GM12892 (cell line): ENCODE measurements around the gene LZTS3. TPM values are rescaled to one million over a fixed set of nuclear protein-coding genes. Genes with fewer than 3 reads are reported as not detected.
"Not testable (repeated sequence)": the region's sequence is repeated elsewhere in the genome, so short reads cannot be mapped to it uniquely, and the experiment has no call there.

Experiments
- DNase-seq: peaks from one replicate; pipeline ENCODE4 v3.0.0; 2011; ENCODE audit not compliant: insufficient read length
- FAIRE-seq: peaks from 2 replicates; lab custom pipeline; 2011; peaks lifted over from hg19 to GRCh38; lab: Jason Lieb, UNC
- POLR2A ChIP-seq: IDR thresholded peaks from 2 replicates; pipeline ENCODE4 v1.6.1; 2011; ENCODE audit warnings: low read depth, low read length, control low read depth
- POLR2AphosphoS5 ChIP-seq: IDR thresholded peaks from 2 replicates; pipeline ENCODE4 v1.6.1; 2011; ENCODE audit warnings: low read depth, low read length, control low read depth
- TAF1 ChIP-seq: IDR thresholded peaks from 2 replicates; pipeline ENCODE4 v1.6.1; 2011; ENCODE audit warnings: low read depth, mild to moderate bottlenecking, control low read depth, low read length, borderline replicate concordance
- polyA plus RNA-seq: library from polyadenylated mRNA; unstranded; fragments of >200 nt; gene quantifications from one replicate; pipeline ENCODE4 v1.2.1, GENCODE V29; 2012; ENCODE audit warnings: missing spikeins, inconsistent platforms; ENCODE audit not compliant: missing spikeins

The LZTS3 gene
- 0.40 TPM for polyA plus RNA-seq

DNA sequence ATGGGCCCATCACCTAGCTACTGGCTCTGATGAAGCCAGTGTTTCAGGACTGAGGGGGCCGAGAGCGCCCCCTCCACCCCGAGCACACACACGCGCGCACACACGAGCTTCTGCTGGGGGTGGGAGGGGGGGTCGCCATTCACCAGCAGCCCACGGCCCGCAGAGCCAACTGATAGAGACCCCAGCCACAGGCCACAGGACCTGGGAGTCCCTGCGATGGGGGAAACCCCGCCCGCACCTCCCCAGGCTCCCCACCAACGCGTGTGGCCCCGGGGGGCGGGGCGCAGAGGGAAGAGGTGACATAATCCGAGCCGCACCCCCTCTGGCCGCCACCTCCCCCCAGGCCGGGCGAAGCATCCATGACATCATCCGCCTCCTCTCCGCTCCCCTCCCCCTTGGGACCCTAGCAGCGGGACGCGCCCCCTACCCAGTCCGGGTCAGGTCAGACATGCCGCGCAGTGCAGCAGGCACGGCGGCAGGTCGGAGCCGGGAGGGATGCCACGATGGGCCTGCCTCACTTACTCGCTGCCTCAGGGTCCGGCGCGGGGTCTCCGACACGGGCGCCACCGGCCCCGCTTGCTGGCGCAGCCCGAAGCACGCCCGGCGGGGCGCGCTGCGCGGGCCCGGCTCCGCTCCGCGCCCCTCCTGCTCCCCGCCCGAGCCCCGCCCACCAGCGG lies at the start of gene LZTS3:
Gene LZTS3 (minus strand): TSS at position 617 of the 677 bp plus-strand sequence. CDS start 6,386 bp downstream, outside the sequence.
- peak; percentile 81 for DNase-seq
- TF ChIP-seq POLR2A (peak; percentile 49; the same call in 1 of the 2 replicates), TAF1 (no peak)
- FAIRE-seq = peak; percentile 96

DNA sequence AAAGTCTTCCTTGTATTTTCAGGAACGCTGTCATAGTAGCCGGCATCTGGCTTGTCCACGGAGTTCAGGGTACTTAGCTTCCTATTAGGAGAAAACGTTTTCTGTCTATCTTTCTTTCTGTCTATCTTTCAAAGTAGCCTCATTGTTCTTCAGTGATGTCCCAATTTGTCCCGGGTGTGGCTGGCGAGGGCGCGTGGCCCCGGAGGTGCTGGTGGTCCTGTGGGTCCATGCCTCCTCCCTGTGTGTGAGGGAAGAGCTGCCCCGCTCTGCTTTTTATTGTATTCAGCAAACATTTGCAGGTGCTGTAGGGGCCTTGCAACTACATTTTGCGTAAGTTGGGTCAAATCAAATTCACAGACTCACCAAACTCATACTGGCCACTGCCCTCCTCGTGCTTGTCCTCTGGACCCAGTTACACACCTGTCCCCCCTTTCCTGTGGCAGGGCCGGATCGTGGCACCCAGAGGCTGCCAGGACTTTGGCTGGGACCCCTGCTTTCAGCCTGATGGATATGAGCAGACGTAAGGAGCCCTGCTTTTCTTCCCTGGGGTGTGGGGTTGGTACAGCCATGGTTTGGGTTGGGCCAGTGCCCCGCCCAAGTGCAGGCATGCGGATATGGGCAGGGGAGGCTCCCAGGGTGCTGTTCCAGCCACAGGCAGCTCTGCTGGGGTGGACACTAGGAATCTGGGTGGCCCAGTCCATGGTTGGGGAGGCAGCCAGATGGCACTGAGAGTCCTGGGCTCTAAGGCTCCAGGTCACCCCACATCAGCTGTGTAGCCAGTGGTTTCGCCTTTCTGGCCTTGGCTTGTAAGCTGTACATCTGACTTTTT lies 48.3 kb upstream of the LZTS3 start:
- no peak for TF ChIP-seq TAF1
- no peak for TF ChIP-seq POLR2AphosphoS5
- no peak for TF ChIP-seq POLR2A
- FAIRE-seq (no peak), DNase-seq (no peak)

DNA sequence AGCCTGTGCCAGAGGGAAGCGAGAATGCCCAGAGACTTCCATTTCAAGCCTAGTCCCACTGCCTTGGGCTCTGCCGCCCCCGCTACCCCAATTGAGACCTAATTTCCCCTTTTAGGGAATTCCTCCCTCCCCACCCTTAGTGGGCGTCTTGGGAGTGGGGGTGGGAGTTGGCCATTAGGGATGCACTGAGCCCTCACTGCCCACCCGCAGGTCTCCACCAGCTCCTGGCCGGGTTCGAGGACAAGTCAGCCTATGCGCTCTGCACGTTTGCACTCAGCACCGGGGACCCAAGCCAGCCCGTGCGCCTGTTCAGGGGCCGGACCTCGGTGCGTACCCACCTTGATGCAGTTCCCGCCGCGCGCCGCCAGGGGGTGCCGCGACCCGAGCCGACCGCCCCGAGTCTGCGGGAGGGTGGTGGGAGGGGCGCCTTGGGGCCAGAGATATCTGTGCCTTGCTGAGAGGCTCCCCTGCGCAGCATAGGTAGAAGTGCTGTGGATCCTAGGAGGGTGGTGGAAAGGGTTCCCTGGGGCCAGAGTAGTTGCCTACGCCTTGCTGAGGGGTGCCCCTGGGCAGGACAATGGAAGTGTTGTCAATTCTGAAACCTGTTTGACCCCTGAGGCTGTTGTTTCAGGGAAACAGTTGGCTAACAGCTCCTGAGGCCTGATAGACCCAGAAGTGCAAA lies 45.1 kb upstream of the LZTS3 start:
- TF ChIP-seq POLR2A = no peak
- TF ChIP-seq TAF1 = no peak
- TF ChIP-seq POLR2AphosphoS5 = no peak
- DNase-seq = peak; percentile 84
- peak; percentile 97 for FAIRE-seq

GRCh38 chr20:3215359-3215917 lies 42.1 kb upstream of the LZTS3 start:
- DNase-seq, FAIRE-seq: not testable (repeated sequence)

- TF ChIP-seq TAF1 (no peak), POLR2A (no peak), POLR2AphosphoS5 (no peak)
- no peak for FAIRE-seq
- DNase-seq = no peak
Observed at GRCh38 chr20:3213226-3213625, 39.9 kb upstream of the LZTS3 start.

DNA sequence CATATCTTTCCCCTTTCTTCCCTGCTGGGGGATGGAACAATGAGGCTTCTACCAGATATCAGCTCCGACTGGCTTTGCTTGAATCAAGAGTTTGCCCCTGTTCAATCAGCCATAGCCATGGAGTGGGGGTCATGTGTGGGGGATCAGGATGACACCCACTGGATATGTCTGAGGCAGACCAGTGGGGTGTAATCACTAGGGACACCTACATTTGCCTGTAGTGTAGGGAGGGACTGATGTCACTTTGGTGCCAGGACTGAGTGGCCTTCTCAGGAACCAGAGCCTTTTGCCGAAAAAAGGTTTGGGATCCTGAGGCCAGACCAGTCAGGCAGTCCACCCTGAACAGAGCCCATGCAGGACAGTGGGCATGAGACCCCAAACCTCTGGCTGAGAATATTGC lies 37.0 kb upstream of the LZTS3 start:
- FAIRE-seq (no peak), DNase-seq (no peak)
- TF ChIP-seq POLR2AphosphoS5 (no peak), POLR2A (no peak), TAF1 (no peak)

- no peak for FAIRE-seq
- DNase-seq = no peak
- TF ChIP-seq TAF1 = no peak
- TF ChIP-seq POLR2AphosphoS5 = no peak
- no peak for TF ChIP-seq POLR2A
Observed at GRCh38 chr20:3209946-3210317, 36.6 kb upstream of the LZTS3 start.

- FAIRE-seq (peak; percentile 87), DNase-seq (peak; percentile 79)
- TF ChIP-seq TAF1 = peak; percentile 64; the same call in 1 of the 2 replicates
- TF ChIP-seq POLR2A = peak; percentile 73; the same call in 1 of the 2 replicates
- TF ChIP-seq POLR2AphosphoS5 = peak; percentile 57
Observed at GRCh38 chr20:3209257-3209945, 36.1 kb upstream of the LZTS3 start, which contains the start of gene ITPA. Gene ITPA, plus strand, starts transcription at chr20:3209498. Its CDS starts 54 bp downstream, at chr20:3209552.

- FAIRE-seq = peak; percentile 76
- TF ChIP-seq POLR2A (no peak), POLR2AphosphoS5 (no peak), TAF1 (no peak)
Observed at GRCh38 chr20:3208786-3209256, 35.5 kb upstream of the LZTS3 start.

GRCh38 chr20:3204124-3204794 lies 30.9 kb upstream of the LZTS3 start, which contains the start of gene DDRGK1:
Gene DDRGK1, minus strand, starts transcription at chr20:3204682. Its CDS starts 55 bp downstream, at chr20:3204627.
- peak; percentile 57 for TF ChIP-seq TAF1
- peak; percentile 63 for TF ChIP-seq POLR2AphosphoS5
- TF ChIP-seq POLR2A = peak; percentile 77; the same call in 1 of the 2 replicates
- DNase-seq = peak; percentile 91
- peak; percentile 95 for FAIRE-seq

More at GRCh38 chr20:3208786-3209256, 35.5 kb upstream of the LZTS3 start:
- no peak for DNase-seq
